Measurements from ENCODE around the gene CD81. TPM values are rescaled to one million over a fixed set of nuclear protein-coding genes. Genes with fewer than 3 reads are reported as not detected.
A peak's percentile ranks its signal among the peaks of the same experiment; 100 is the strongest.

CD81 gene
- total and polyA plus RNA-seq, 2 donors from 2014 or later = 827 to 950 TPM

DNA sequence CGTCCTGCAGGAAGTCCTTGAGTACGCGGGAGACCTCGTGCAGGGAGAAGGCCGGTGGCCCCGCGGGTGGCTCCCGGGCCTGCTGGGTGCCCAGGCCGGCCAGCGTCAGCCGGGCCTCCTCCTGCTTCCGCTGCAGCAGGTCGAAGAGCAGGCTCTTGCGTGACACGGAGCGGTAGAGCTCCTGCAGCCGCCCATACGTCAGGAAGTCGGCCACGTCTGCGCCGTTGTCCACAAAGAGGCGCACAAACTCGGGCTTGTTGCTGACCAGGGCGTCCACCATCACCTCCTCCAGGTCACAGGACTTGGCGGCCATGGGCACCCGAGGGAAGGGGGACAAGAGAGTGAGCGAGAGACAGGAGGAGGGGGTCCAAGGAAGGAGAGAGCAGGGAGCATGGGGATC, 38.1 kb downstream of the CD81 start:
- Histone ChIP-seq H3K36me3 (ENCODE audit: control insufficient read depth in 2 of 3, insufficient read depth in 3 of 3, low read length in 3 of 3) (no peaks in the 10 kb centered on the region), H3K9ac (ENCODE audit: low read length in 3 of 3) (no peak overlapping the region), H3K27me3 (ENCODE audit: control insufficient read depth, insufficient read depth, low read length) (no peaks in the 10 kb centered on the region), H3K9me3 (ENCODE audit: control insufficient read depth in 2 of 3, insufficient read depth in 1 of 3, low read length in 3 of 3) (no peaks in the 10 kb centered on the region), H3K4me3 (ENCODE audit: low read length in 3 of 3) (no peak overlapping the region), H3K4me1 (ENCODE audit: control insufficient read depth in 2 of 3, insufficient read depth in 2 of 3, low read depth in 1 of 3, low read length in 3 of 3) (peaks cover 0 to 3% (median 0%) of the 10 kb centered on the region in 3 donors), H3K27ac (ENCODE audit: low read depth in 2 of 2, low read length in 2 of 2) (no peak overlapping the region)
- TF ChIP-seq, protein P1, sequence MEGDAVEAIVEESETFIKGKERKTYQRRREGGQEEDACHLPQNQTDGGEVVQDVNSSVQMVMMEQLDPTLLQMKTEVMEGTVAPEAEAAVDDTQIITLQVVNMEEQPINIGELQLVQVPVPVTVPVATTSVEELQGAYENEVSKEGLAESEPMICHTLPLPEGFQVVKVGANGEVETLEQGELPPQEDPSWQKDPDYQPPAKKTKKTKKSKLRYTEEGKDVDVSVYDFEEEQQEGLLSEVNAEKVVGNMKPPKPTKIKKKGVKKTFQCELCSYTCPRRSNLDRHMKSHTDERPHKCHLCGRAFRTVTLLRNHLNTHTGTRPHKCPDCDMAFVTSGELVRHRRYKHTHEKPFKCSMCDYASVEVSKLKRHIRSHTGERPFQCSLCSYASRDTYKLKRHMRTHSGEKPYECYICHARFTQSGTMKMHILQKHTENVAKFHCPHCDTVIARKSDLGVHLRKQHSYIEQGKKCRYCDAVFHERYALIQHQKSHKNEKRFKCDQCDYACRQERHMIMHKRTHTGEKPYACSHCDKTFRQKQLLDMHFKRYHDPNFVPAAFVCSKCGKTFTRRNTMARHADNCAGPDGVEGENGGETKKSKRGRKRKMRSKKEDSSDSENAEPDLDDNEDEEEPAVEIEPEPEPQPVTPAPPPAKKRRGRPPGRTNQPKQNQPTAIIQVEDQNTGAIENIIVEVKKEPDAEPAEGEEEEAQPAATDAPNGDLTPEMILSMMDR (IDR thresholded peaks at IDR 0.05; ENCODE audit: borderline replicate concordance, extremely low read depth, insufficient read depth) = no peak
- peak in 1 of 5 donors; percentile 58 for DNase-seq
- intact Hi-C loops (cut with DNase I) = loop anchor here (5.0 kb wide), 1 partner anchor 113 kb away; the partner anchor contains the start of genes C11orf21 and TSPAN32
- FAIRE-seq = no peak

DNA sequence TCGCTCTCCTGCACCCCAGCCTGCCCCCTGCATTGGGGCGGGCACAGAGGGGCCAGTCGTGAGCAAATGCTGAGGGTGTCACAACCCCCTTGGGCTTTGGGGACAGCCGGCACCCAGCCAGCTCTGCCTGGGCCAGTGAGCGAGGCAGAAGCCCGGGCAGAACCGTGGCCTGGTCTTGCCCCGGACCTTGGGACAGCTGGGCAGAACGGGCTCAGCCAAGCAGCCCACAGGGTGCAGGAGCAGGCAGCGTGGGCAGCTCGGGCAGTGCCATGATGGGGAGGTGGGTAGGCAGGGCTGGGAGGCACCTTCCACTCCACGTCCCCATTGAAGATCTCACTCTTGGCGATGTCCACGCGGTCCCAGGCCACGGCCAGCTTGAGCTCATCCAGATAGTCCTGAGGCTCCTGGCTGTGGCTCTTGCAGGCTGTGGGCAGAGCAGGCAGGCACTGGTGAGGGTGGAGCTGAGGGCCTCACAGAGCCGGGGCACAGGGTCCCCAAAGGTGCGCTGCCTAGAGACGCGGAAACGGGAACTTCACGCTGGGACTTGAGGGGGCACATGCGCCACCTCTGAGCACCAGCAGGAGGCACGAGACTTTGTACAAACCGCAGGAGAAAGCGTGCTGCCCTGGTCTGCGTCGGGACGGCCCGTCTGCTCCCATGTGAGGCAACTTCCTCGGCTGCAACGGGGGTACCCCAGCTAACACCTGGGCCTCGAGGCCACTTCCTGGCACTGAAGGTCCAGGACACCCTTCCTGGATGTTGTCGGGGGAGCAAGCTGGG, 38.7 kb downstream of the CD81 start:
- Histone ChIP-seq H3K27me3 (ENCODE audit: control insufficient read depth, insufficient read depth, low read length) (no peaks in the 10 kb centered on the region), H3K9me3 (ENCODE audit: control insufficient read depth in 2 of 3, insufficient read depth in 1 of 3, low read length in 3 of 3) (no peaks in the 10 kb centered on the region), H3K4me1 (ENCODE audit: control insufficient read depth in 2 of 3, insufficient read depth in 2 of 3, low read depth in 1 of 3, low read length in 3 of 3) (peaks cover 0 to 3% (median 0%) of the 10 kb centered on the region in 3 donors), H3K4me3 (ENCODE audit: low read length in 3 of 3) (no peak overlapping the region), H3K9ac (ENCODE audit: low read length in 3 of 3) (no peak overlapping the region), H3K36me3 (ENCODE audit: control insufficient read depth in 2 of 3, insufficient read depth in 3 of 3, low read length in 3 of 3) (no peaks in the 10 kb centered on the region), H3K27ac (ENCODE audit: low read depth in 2 of 2, low read length in 2 of 2) (no peak overlapping the region)
- intact Hi-C loops (cut with DNase I) = loop anchor here (5.0 kb wide), 1 partner anchor 113 kb away; the partner anchor contains the start of genes C11orf21 and TSPAN32
- DNase-seq (peak in 1 of 5 donors; percentile 70), FAIRE-seq (no peak)
- TF ChIP-seq, protein P1 (IDR thresholded peaks at IDR 0.05; ENCODE audit: borderline replicate concordance, extremely low read depth, insufficient read depth) = no peak

DNA sequence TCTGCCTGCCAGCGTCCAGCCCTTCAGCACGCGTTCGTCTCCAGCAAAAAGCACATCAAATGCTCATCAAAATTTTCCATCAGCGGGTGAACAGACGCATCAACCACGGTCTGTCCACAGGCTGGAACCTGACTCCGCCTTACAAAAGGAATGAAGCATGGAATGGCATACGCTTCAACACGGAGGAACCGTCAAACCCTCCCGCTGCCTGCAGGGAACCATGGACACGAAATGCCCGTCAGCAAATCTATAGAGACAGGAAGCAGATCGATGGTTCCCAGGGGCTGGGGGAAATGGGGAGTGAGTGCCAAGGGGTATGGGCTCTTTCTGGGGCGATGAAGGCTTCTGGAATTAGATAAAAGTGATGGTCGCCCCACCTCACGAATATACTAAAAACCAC, 39.7 kb downstream of the CD81 start:
- H3K27ac ChIP-seq (ENCODE audit: low read depth in 2 of 2, low read length in 2 of 2) = no peak overlapping the region
- no peak overlapping the region for H3K4me3 ChIP-seq (ENCODE audit: low read length in 3 of 3)
- H3K9ac ChIP-seq (ENCODE audit: low read length in 3 of 3) = no peak overlapping the region
- FAIRE-seq = no peak
- no peaks in the 10 kb centered on the region for H3K27me3 ChIP-seq (ENCODE audit: control insufficient read depth, insufficient read depth, low read length)
- H3K4me1 ChIP-seq (ENCODE audit: control insufficient read depth in 2 of 3, insufficient read depth in 2 of 3, low read depth in 1 of 3, low read length in 3 of 3) = peaks cover 0 to 3% (median 0%) of the 10 kb centered on the region in 3 donors
- intact Hi-C loops (cut with DNase I) = loop anchor here (5.0 kb wide), 1 partner anchor 114 kb away; the partner anchor contains the start of genes C11orf21 and TSPAN32
- no peaks in the 10 kb centered on the region for H3K36me3 ChIP-seq (ENCODE audit: control insufficient read depth in 2 of 3, insufficient read depth in 3 of 3, low read length in 3 of 3)
- TF ChIP-seq, protein P1 (IDR thresholded peaks at IDR 0.05; ENCODE audit: borderline replicate concordance, extremely low read depth, insufficient read depth) = no peak
- H3K9me3 ChIP-seq (ENCODE audit: control insufficient read depth in 2 of 3, insufficient read depth in 1 of 3, low read length in 3 of 3) = no peaks in the 10 kb centered on the region
- DNase-seq = peak in 1 of 5 donors; percentile 48

Measured in kidney (tissue), 14 donors.